Subcutaneous abdominal adipose tissue (tissue), 5 donors: ENCODE measurements around the gene UROS.

Source experiments
- H3K27ac ChIP-seq: one replicate; pipeline ENCODE4 v1.7.0; 2013; ENCODE audit warnings: low read depth, mild to moderate bottlenecking, inconsistent platforms, low read length, moderate library complexity
- H3K27me3 ChIP-seq, 5 donors: one replicate each; pipeline ENCODE4 v1.7.0; 2013; ENCODE audit warnings: low read length in 5 of 5, inconsistent platforms in 1 of 5; ENCODE audit not compliant: control insufficient read depth in 5 of 5, insufficient read depth in 4 of 5
- H3K36me3 ChIP-seq, 5 donors: one replicate each; pipeline ENCODE4 v1.7.0; 2013; ENCODE audit warnings: low read length in 5 of 5; ENCODE audit not compliant: control insufficient read depth in 5 of 5, insufficient read depth in 5 of 5
- H3K4me1 ChIP-seq, 5 donors: one replicate each; pipeline ENCODE4 v1.7.0; 2013; ENCODE audit warnings: low read length in 5 of 5, mild to moderate bottlenecking in 3 of 5, moderate library complexity in 1 of 5; ENCODE audit not compliant: control insufficient read depth in 5 of 5, insufficient read depth in 5 of 5
- H3K4me3 ChIP-seq, 5 donors: one replicate each; pipeline ENCODE4 v1.7.0; 2013; ENCODE audit warnings: low read length in 5 of 5, low read depth in 1 of 5
- H3K9ac ChIP-seq, 5 donors: one replicate each; pipeline ENCODE4 v1.7.0; 2013; ENCODE audit warnings: low read length in 5 of 5, mild to moderate bottlenecking in 4 of 5, moderate library complexity in 3 of 5
- H3K9me3 ChIP-seq, 5 donors: one replicate each; pipeline ENCODE4 v1.7.0; 2013; ENCODE audit warnings: low read length in 5 of 5; ENCODE audit not compliant: control insufficient read depth in 5 of 5
- donor health status: healthy.
- donor health status: healthy.
- donor health status: healthy.
- donor health status: healthy.
- donor health status: healthy.

The UROS gene

GRCh38 chr10:125840406-125840805, 17.3 kb upstream of the UROS start:
- H3K4me3 ChIP-seq: no peak overlapping the region
- peaks cover 32 to 74% (median 69%) of the 10 kb centered on the region in 5 donors for H3K36me3 ChIP-seq
- H3K9ac ChIP-seq: no peak overlapping the region
- H3K27me3 ChIP-seq: no peaks in the 10 kb centered on the region
- peaks cover 0 to 15% (median 10%) of the 10 kb centered on the region in 5 donors for H3K4me1 ChIP-seq
- no peak overlapping the region for H3K27ac ChIP-seq
- no peaks in the 10 kb centered on the region for H3K9me3 ChIP-seq

GRCh38 chr10:125838802-125839575, 15.9 kb upstream of the UROS start:
- Histone ChIP-seq H3K27ac (no peak overlapping the region), H3K4me3 (no peak overlapping the region), H3K4me1 (peaks cover 0 to under 1% (median 0%) of the 10 kb centered on the region in 5 donors), H3K9me3 (no peaks in the 10 kb centered on the region), H3K27me3 (no peaks in the 10 kb centered on the region), H3K36me3 (peaks cover 33 to 82% (median 75%) of the 10 kb centered on the region in 5 donors), H3K9ac (no peak overlapping the region)

DNA sequence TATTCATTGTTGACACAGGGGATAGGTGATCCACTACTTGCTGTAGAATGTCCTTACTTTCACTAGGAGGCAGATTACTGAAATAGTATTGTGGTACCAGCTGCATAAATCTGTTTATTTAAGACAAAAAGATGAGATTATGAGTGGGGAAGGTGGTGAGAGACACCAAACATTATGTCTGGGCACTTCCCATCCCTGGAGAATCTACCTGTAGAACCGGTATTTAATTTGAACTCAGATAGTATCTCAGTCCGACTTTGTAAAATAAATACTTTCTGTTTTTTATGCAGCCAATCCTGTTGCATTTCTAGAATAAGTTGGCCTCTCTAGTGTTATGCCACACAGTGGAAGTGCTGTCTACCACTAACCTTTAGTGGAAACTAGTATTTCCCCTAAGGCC, 13.7 kb upstream of the UROS start:
- Histone ChIP-seq H3K9me3 (no peaks in the 10 kb centered on the region), H3K27me3 (no peaks in the 10 kb centered on the region), H3K9ac (no peak overlapping the region), H3K4me3 (no peak overlapping the region), H3K36me3 (peaks cover 43 to 91% (median 88%) of the 10 kb centered on the region in 5 donors), H3K27ac (no peak overlapping the region), H3K4me1 (no peaks in the 10 kb centered on the region)

- no peaks in the 10 kb centered on the region for H3K9me3 ChIP-seq
- no peaks in the 10 kb centered on the region for H3K27me3 ChIP-seq
- H3K27ac ChIP-seq: no peak overlapping the region
- no peak overlapping the region for H3K4me3 ChIP-seq
- H3K4me1 ChIP-seq: peaks cover 5 to 24% (median 19%) of the 10 kb centered on the region in 5 donors
- H3K9ac ChIP-seq: peak overlapping the region in 2 of 5 donors; percentile 4 to 17
- peaks cover 48 to 61% (median 54%) of the 10 kb centered on the region in 5 donors for H3K36me3 ChIP-seq
Observed at GRCh38 chr10:125828311-125828710, 5.3 kb upstream of the UROS start.

DNA sequence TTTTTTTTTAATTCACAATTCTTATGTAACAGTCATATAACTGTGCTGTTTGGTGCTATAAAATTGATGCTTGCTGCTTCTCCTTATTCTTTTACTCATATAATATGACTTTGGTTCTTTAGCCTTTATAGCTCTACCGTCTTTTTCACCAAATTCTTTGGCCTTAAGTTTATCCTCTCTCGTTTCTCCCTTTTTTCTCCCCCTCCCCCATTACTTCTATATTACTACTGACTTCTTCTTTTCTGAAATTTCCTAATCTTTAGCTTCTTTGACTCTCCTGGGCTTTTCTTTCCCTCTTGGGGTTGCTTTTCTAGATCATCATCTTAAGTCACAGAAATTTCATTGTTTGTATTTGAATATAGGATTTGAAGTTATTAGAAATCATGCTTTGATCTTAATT, 4.1 kb upstream of the UROS start:
- Histone ChIP-seq H3K4me3 (no peak overlapping the region), H3K4me1 (peaks cover 5 to 30% (median 24%) of the 10 kb centered on the region in 5 donors), H3K36me3 (peaks cover 42 to 49% (median 44%) of the 10 kb centered on the region in 5 donors), H3K9ac (no peak overlapping the region), H3K9me3 (no peaks in the 10 kb centered on the region), H3K27me3 (no peaks in the 10 kb centered on the region), H3K27ac (no peak overlapping the region)

GRCh38 chr10:125824736-125825135, 1.7 kb upstream of the UROS start:
- Histone ChIP-seq H3K4me1 (peaks cover 5 to 36% (median 29%) of the 10 kb centered on the region in 5 donors), H3K36me3 (peaks cover 18 to 29% (median 24%) of the 10 kb centered on the region in 5 donors), H3K9ac (peak overlapping the region in 4 of 5 donors; percentile 80 to 99 (median 98)), H3K9me3 (no peaks in the 10 kb centered on the region), H3K4me3 (peak overlapping the region in 4 of 5 donors; percentile 19 to 100 (median 94)), H3K27ac (no peak overlapping the region), H3K27me3 (no peaks in the 10 kb centered on the region)

GRCh38 chr10:125823663-125824251, 699 bp upstream of the UROS start:
- H3K4me1 ChIP-seq: peaks cover 5 to 36% (median 29%) of the 10 kb centered on the region in 5 donors
- peak overlapping the region; percentile 73 to 100 (median 95) for H3K4me3 ChIP-seq
- H3K36me3 ChIP-seq: peaks cover 9 to 21% (median 14%) of the 10 kb centered on the region in 5 donors
- H3K27me3 ChIP-seq: no peaks in the 10 kb centered on the region
- H3K27ac ChIP-seq: peak overlapping the region; percentile 83
- H3K9me3 ChIP-seq: no peaks in the 10 kb centered on the region
- peak overlapping the region; percentile 80 to 99 (median 98) for H3K9ac ChIP-seq

DNA sequence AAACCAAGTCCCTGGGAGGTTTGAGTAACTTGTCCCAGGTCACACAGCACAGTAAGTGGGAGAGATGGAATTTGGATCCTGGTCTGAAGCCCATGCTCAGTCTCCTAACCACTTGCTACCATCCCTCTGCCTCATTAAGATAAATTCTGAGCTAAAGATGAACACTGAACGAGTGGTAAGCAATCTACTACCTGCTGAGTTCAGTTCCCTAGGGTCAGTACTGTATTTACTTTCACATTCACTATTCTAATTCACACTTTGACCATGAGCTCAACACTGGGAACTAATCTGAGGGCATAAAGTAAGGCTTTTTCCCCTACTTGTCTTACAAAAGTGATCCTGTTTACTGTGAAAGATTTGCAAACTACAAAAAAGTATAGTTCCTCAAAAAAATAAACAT, 2.4 kb downstream of the UROS start:
- Histone ChIP-seq H3K4me3 (no peak overlapping the region), H3K27me3 (no peaks in the 10 kb centered on the region), H3K9ac (no peak overlapping the region), H3K36me3 (peaks cover 0 to 6% (median 4%) of the 10 kb centered on the region in 5 donors), H3K9me3 (no peaks in the 10 kb centered on the region), H3K27ac (no peak overlapping the region), H3K4me1 (peaks cover 5 to 34% (median 29%) of the 10 kb centered on the region in 5 donors)

DNA sequence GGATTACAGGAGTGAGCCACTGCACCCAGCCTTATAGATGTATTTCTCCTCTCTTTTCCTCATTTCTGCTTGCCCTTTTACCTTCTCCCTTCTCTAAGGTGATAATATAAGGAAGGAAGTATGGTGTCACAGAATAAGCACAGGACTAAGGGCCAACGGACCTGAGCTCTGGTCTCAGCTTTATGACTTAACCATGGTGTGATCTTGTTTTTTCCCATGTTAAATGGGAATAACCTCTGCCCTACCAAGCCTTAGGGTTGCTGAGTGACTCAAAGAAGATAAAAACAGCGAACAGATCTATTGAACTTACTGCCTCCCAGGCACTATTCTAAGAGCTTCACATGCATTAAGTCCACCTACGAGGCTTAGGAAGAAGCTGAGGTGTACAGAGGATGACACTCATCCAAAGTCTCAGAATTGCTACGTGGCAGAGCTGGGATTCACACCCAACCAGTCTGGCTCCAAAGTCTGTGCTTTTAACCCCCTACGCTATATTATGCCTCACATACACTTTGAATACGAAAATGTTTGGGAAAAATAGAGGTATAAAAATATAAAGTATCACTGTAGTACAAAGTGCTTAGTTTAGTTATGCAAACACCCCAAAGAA, 5.6 kb downstream of the UROS start:
- Histone ChIP-seq H3K9me3 (no peaks in the 10 kb centered on the region), H3K4me3 (no peak overlapping the region), H3K9ac (peak overlapping the region in 1 of 5 donors; percentile 1), H3K27ac (no peak overlapping the region), H3K27me3 (no peaks in the 10 kb centered on the region), H3K36me3 (peaks cover 9 to 34% (median 29%) of the 10 kb centered on the region in 5 donors), H3K4me1 (peaks cover 0 to 10% (median 8%) of the 10 kb centered on the region in 5 donors)

DNA sequence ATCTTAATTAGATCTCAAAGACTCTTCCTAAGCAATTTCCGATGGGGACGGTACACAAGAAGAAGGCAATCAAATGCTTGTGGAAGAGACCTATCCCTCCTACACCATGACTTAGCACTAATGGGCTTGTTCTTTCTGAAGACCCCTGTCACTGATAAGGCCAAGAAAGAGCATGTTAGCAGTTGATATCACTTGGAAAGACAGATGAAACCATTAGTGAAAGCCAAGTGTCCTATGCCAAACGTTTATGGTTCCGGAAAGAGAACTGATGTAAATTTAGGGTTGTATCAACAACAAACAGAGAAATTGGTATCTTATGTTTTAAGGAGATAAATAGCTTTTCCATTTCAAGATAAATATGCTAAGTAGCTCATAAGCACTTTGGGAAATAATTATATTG, 6.5 kb downstream of the UROS start:
- H3K4me3 ChIP-seq: no peak overlapping the region
- H3K27ac ChIP-seq: no peak overlapping the region
- no peaks in the 10 kb centered on the region for H3K9me3 ChIP-seq
- H3K4me1 ChIP-seq: peaks cover 0 to 7% (median under 1%) of the 10 kb centered on the region in 5 donors
- H3K36me3 ChIP-seq: peaks cover 9 to 34% (median 29%) of the 10 kb centered on the region in 5 donors
- no peaks in the 10 kb centered on the region for H3K27me3 ChIP-seq
- H3K9ac ChIP-seq: no peak overlapping the region
